Left ventricle myocardium inferior (tissue), 1 donor: ENCODE measurements around the gene RPS24. TPM values are rescaled to one million over a fixed set of nuclear protein-coding genes. Genes with fewer than 3 reads are reported as not detected.

ENCODE experiments used
- total RNA-seq: library from RNA; stranded (reverse); fragmentation: NEBNext Ultra II Directional; extraction: Animal tissue kit (Norgen Biotek cat#: 25700); gene quantifications from one replicate; pipeline ENCODE4 v1.2.1, GENCODE V29; 2021
- donor health status: DM: no; HTN: yes; CAD: no; lungs with severe emphysema.

RPS24 gene
- total RNA-seq, 1 donor from 2014 or later = 829 TPM

Other genes starting within 250 kb of the RPS24 start
- 8.9 TPM for gene DLG5, start 107.1 kb upstream of the RPS24 start, total RNA-seq
- gene POLR3A, start 4.3 kb upstream of the RPS24 start, total RNA-seq = 8.2 TPM